ENCODE data around the gene TATDN2.

TATDN2 gene

GRCh38 chr3:10248184-10248983, at the start of gene TATDN2:
Gene TATDN2 (plus strand): TSS chr3:10248459. CDS start chr3:10249201, 742 bp downstream.
- peak; percentile 89 for DNase-seq (ENCODE audit: low read depth)

- DNase-seq (ENCODE audit: low read depth), result peak; percentile 46
Measured at GRCh38 chr3:10198761-10199649, 49.3 kb upstream of the TATDN2 start.

GRCh38 chr3:10204921-10205320, 43.3 kb upstream of the TATDN2 start:
- no peak for DNase-seq (ENCODE audit: low read depth)

- no peak for DNase-seq (ENCODE audit: low read depth)
Measured at GRCh38 chr3:10205451-10206165, 42.7 kb upstream of the TATDN2 start.

- DNase-seq (ENCODE audit: low read depth), result no peak
Measured at GRCh38 chr3:10206166-10206511, 42.1 kb upstream of the TATDN2 start.

- DNase-seq (ENCODE audit: low read depth), result no peak
Measured at GRCh38 chr3:10213156-10213792, 35.0 kb upstream of the TATDN2 start.

GRCh38 chr3:10215578-10216368, 32.5 kb upstream of the TATDN2 start:
- DNase-seq (ENCODE audit: low read depth), result no peak

- DNase-seq (ENCODE audit: low read depth), result no peak
Measured at GRCh38 chr3:10217359-10217758, 30.9 kb upstream of the TATDN2 start.

GRCh38 chr3:10219737-10220136, 28.5 kb upstream of the TATDN2 start:
- DNase-seq (ENCODE audit: low read depth), result no peak

GRCh38 chr3:10223676-10224639, 24.3 kb upstream of the TATDN2 start:
- DNase-seq (ENCODE audit: low read depth), result no peak

- DNase-seq (ENCODE audit: low read depth), result peak; percentile 43
Measured at GRCh38 chr3:10224794-10225665, 23.2 kb upstream of the TATDN2 start.

GRCh38 chr3:10226293-10226692, 22.0 kb upstream of the TATDN2 start:
- no peak for DNase-seq (ENCODE audit: low read depth)

GRCh38 chr3:10228248-10228950, 19.9 kb upstream of the TATDN2 start:
- no peak for DNase-seq (ENCODE audit: low read depth)

- DNase-seq (ENCODE audit: low read depth), result no peak
Measured at GRCh38 chr3:10229576-10229975, 18.7 kb upstream of the TATDN2 start.

- no peak for DNase-seq (ENCODE audit: low read depth)
Measured at GRCh38 chr3:10232137-10232536, 16.1 kb upstream of the TATDN2 start.

- DNase-seq (ENCODE audit: low read depth), result no peak
Measured at GRCh38 chr3:10233988-10234387, 14.3 kb upstream of the TATDN2 start.

- no peak for DNase-seq (ENCODE audit: low read depth)
Measured at GRCh38 chr3:10234526-10235230, 13.6 kb upstream of the TATDN2 start.

- DNase-seq (ENCODE audit: low read depth), result no peak
Measured at GRCh38 chr3:10235551-10235950, 12.7 kb upstream of the TATDN2 start.

Measured in stimulated activated CD8-positive, alpha-beta memory T cell treated with anti-CD3 and anti-CD28 coated beads, Interleukin-12 subunit alpha, Interleukin-12 subunit beta, amount 100 ng/mL, for 1 hour (primary cell).